SK-N-SH treated with all-trans-retinoic acid at 6 μM for 48 hours (cell line): ENCODE results near the gene TNS3.

Experiments
- ARNTL ChIP-seq: fragments of 450-650 bp; formaldehyde crosslinking; IDR thresholded peaks from 2 replicates; pipeline ENCODE4 v1.5.0; 2020; ENCODE audit warnings: low read depth, mild to moderate bottlenecking, moderate library complexity, borderline replicate concordance
- GLIS3 ChIP-seq: fragments of 250-450 bp; sonication (Bioruptor Pico); IDR thresholded peaks from 2 replicates; pipeline ENCODE4 v1.5.0; 2020; ENCODE audit warnings: mild to moderate bottlenecking, moderate library complexity
- OSR1 ChIP-seq: fragments of 250-450 bp; sonication (Bioruptor Pico); IDR thresholded peaks from 2 replicates; pipeline ENCODE4 v1.8.0; 2022; ENCODE audit warnings: moderate library complexity, mild to moderate bottlenecking, inconsistent platforms
- PPARA ChIP-seq: fragments of 250-450 bp; sonication (Bioruptor Pico); IDR thresholded peaks from 2 replicates; pipeline ENCODE4 v1.5.0; 2020; ENCODE audit warnings: mild to moderate bottlenecking, borderline replicate concordance
- RARB ChIP-seq: fragments of 250-450 bp; sonication (Bioruptor Pico); IDR thresholded peaks from 2 replicates; pipeline ENCODE4 v1.8.0; 2021; ENCODE audit warnings: mild to moderate bottlenecking, moderate library complexity
- SNAI2 ChIP-seq: fragments of 250-450 bp; sonication (Bioruptor Pico); IDR thresholded peaks from 2 replicates; pipeline ENCODE4 v1.5.0; 2020; ENCODE audit warnings: mild to moderate bottlenecking, moderate library complexity
- TCF4 ChIP-seq: fragments of 250-450 bp; sonication (Bioruptor Pico); IDR thresholded peaks from 2 replicates; pipeline ENCODE4 v1.8.0; 2021; ENCODE audit warnings: mild to moderate bottlenecking, moderate library complexity, borderline replicate concordance
- TOX ChIP-seq: fragments of 250-450 bp; sonication (Bioruptor Pico); IDR thresholded peaks from 2 replicates; pipeline ENCODE4 v1.8.0; 2021; ENCODE audit warnings: mild to moderate bottlenecking, moderate library complexity, borderline replicate concordance
- ZC3H10 ChIP-seq: fragments of 250-450 bp; sonication (Bioruptor Pico); IDR thresholded peaks from 2 replicates; pipeline ENCODE4 v1.5.1; 2021; ENCODE audit warnings: mild to moderate bottlenecking, moderate library complexity
- ZFP30 ChIP-seq: fragments of 450-650 bp; formaldehyde crosslinking; IDR thresholded peaks from 2 replicates; pipeline ENCODE4 v1.5.0; 2022; ENCODE audit warnings: mild to moderate bottlenecking, moderate library complexity
- ZNF565 ChIP-seq: fragments of 450-650 bp; formaldehyde crosslinking; conservative IDR thresholded peaks from 2 replicates; pipeline ENCODE4 v1.5.0; 2020; ENCODE audit warnings: low read depth, mild to moderate bottlenecking, moderate library complexity
- TF ChIP-seq, protein P1 (sequence below): fragments of 250-450 bp; sonication (Bioruptor Pico); IDR thresholded peaks from 2 replicates; pipeline ENCODE4 v1.8.0; 2020; ENCODE audit warnings: mild to moderate bottlenecking, moderate library complexity, borderline replicate concordance
- TF ChIP-seq, protein P2 (sequence below): fragments of 250-450 bp; sonication (Bioruptor Pico); IDR thresholded peaks from 2 replicates; pipeline ENCODE4 v1.8.0; 2021; ENCODE audit warnings: low read depth, mild to moderate bottlenecking, moderate library complexity, borderline replicate concordance
- TF ChIP-seq, protein P3 (sequence below): fragments of 250-450 bp; sonication (Bioruptor Pico); IDR thresholded peaks from 2 replicates; pipeline ENCODE4 v1.5.0; 2020; ENCODE audit warnings: mild to moderate bottlenecking, moderate library complexity

DNA sequence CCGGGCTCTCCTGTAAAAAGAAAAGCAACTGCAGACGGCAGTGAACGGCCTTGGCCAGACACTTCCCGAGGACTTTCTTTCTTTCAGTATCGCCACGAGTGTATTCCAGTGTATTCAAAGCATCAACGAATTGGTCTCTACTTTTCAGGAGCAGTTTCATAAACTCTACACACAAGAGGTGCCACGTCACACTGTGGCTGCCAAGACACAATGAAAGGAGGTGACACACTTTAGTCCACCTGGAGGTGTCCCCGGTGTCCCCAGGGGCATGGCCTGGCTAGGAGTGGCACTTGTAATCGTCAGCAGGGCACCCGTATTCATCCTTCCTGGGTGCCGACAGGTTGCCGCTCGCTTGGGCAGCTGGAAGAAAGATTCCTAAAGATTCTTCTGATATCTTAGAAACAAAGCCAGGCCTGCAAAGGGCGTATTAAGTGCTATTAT, 5.0 kb downstream of the TNS3 start:
- TF ChIP-seq GLIS3 (CRISPR knock-in tag) (no peak), ZNF565 (CRISPR knock-in tag) (no peak), SNAI2 (no peak), ARNTL (CRISPR knock-in tag) (no peak), ZC3H10 (CRISPR knock-in tag) (no peak), TOX (no peak), PPARA (no peak), ZFP30 (CRISPR knock-in tag) (no peak), OSR1 (CRISPR knock-in tag) (no peak), TCF4 (no peak), RARB (CRISPR knock-in tag) (no peak)
- TF ChIP-seq, protein P1, sequence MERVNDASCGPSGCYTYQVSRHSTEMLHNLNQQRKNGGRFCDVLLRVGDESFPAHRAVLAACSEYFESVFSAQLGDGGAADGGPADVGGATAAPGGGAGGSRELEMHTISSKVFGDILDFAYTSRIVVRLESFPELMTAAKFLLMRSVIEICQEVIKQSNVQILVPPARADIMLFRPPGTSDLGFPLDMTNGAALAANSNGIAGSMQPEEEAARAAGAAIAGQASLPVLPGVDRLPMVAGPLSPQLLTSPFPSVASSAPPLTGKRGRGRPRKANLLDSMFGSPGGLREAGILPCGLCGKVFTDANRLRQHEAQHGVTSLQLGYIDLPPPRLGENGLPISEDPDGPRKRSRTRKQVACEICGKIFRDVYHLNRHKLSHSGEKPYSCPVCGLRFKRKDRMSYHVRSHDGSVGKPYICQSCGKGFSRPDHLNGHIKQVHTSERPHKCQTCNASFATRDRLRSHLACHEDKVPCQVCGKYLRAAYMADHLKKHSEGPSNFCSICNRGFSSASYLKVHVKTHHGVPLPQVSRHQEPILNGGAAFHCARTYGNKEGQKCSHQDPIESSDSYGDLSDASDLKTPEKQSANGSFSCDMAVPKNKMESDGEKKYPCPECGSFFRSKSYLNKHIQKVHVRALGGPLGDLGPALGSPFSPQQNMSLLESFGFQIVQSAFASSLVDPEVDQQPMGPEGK (CRISPR knock-in tag): no peak
- TF ChIP-seq, protein P2, sequence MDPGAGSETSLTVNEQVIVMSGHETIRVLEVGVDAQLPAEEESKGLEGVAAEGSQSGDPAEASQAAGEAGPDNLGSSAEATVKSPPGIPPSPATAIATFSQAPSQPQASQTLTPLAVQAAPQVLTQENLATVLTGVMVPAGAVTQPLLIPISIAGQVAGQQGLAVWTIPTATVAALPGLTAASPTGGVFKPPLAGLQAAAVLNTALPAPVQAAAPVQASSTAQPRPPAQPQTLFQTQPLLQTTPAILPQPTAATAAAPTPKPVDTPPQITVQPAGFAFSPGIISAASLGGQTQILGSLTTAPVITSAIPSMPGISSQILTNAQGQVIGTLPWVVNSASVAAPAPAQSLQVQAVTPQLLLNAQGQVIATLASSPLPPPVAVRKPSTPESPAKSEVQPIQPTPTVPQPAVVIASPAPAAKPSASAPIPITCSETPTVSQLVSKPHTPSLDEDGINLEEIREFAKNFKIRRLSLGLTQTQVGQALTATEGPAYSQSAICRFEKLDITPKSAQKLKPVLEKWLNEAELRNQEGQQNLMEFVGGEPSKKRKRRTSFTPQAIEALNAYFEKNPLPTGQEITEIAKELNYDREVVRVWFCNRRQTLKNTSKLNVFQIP (CRISPR knock-in tag): no peak
- TF ChIP-seq, protein P3, sequence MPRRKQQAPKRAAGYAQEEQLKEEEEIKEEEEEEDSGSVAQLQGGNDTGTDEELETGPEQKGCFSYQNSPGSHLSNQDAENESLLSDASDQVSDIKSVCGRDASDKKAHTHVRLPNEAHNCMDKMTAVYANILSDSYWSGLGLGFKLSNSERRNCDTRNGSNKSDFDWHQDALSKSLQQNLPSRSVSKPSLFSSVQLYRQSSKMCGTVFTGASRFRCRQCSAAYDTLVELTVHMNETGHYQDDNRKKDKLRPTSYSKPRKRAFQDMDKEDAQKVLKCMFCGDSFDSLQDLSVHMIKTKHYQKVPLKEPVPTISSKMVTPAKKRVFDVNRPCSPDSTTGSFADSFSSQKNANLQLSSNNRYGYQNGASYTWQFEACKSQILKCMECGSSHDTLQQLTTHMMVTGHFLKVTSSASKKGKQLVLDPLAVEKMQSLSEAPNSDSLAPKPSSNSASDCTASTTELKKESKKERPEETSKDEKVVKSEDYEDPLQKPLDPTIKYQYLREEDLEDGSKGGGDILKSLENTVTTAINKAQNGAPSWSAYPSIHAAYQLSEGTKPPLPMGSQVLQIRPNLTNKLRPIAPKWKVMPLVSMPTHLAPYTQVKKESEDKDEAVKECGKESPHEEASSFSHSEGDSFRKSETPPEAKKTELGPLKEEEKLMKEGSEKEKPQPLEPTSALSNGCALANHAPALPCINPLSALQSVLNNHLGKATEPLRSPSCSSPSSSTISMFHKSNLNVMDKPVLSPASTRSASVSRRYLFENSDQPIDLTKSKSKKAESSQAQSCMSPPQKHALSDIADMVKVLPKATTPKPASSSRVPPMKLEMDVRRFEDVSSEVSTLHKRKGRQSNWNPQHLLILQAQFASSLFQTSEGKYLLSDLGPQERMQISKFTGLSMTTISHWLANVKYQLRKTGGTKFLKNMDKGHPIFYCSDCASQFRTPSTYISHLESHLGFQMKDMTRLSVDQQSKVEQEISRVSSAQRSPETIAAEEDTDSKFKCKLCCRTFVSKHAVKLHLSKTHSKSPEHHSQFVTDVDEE (CRISPR knock-in tag): no peak
